Thoracic aorta (tissue), 2 donors: ENCODE measurements around the gene STH. TPM values are rescaled to one million over a fixed set of nuclear protein-coding genes. Genes with fewer than 3 reads are reported as not detected.

Experiments
- ATAC-seq: fragments of 150-250 bp; one replicate; pipeline ENCODE4 v1.8.0; 2017; ENCODE audit warnings: low read depth; ENCODE audit not compliant: insufficient number of reproducible peaks, low FRiP score
- DNase-seq: peaks from one replicate; pipeline ENCODE4 v3.0.0-alpha.2; 2020; ENCODE audit warnings: low spot score
- H3K27ac ChIP-seq, 2 donors: fragments of 200-600 bp; sonication (generic); 1 replicate in 1 of 2; 2 replicates in 1 of 2; pipeline ENCODE4 v1.5.1; 2016; ENCODE audit warnings: mild to moderate bottlenecking in 2 of 2, moderate library complexity in 2 of 2
- H3K27me3 ChIP-seq: fragments of 200-600 bp; sonication (generic); replicated peaks from 2 replicates; pipeline ENCODE4 v1.6.0; 2016; ENCODE audit warnings: mild to moderate bottlenecking; ENCODE audit not compliant: insufficient read depth
- H3K36me3 ChIP-seq: fragments of 200-600 bp; sonication (generic); one replicate; pipeline ENCODE4 v1.5.1; 2016
- H3K4me1 ChIP-seq, 2 donors: fragments of 200-600 bp; sonication (generic); 1 replicate in 1 of 2; 2 replicates in 1 of 2; pipeline versions ENCODE4 v1.5.1 to v1.6.0; 2016; ENCODE audit warnings: low read depth in 2 of 2, mild to moderate bottlenecking in 1 of 2; ENCODE audit not compliant: control insufficient read depth in 1 of 2
- H3K4me3 ChIP-seq: fragments of 200-600 bp; sonication (generic); 2 replicates; pipeline ENCODE4 v1.5.1; 2016; ENCODE audit warnings: mild to moderate bottlenecking
- H3K9me3 ChIP-seq: fragments of 200-600 bp; sonication (generic); 2 replicates; pipeline ENCODE4 v1.5.1; 2016
- CTCF ChIP-seq: fragments of 200-600 bp; sonication (generic); IDR thresholded peaks from one replicate; pipeline ENCODE4 v1.5.1; 2019; ENCODE audit warnings: antibody characterized with exemption
- total RNA-seq, 2 donors: library from RNA; depleted of rRNA; stranded (reverse); fragments of >200 nt; gene quantifications; one replicate each; pipeline versions ENCODE4 v1.1.0 to v1.2.3, GENCODE V29; 2016

Gene STH
- total RNA-seq, 2 donors from 2014 or later: not detected

DNA sequence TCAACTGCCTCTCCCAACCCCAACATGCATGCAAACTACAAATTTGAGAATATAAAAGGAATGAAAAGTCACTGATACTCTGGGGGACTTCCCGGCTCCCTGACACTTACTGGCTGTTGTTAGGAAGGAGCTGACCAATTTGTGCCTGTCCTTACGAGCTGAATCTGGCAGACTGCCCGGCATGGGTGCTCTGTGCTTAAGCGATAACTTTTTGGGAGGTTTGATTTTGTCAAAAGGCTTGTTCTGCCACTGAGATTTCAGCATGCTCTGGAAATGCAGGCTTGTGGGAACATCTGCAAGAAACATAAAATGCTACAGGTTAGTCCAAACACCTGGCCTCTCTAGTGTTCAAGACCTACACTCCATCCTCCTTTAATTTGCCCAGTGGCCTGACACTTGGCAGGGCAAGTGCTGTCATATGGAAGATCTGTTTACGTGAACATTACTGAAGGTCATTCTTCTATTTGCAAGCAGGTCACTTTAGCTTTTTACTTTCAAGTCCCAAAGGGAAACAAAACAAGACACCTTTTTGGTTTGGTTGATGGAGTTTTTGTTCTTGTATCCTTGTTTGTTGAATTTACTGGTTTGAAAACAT, 40.6 kb downstream of the STH start:
- no peaks in the 10 kb centered on the region for H3K9me3 ChIP-seq
- H3K4me1 ChIP-seq: peaks cover 0 to 15% of the 10 kb centered on the region in 2 donors
- DNase-seq (no peak), ATAC-seq (no peak)
- peaks cover 37% of the 10 kb centered on the region for H3K36me3 ChIP-seq
- no peaks in the 10 kb centered on the region for H3K27me3 ChIP-seq
- H3K4me3 ChIP-seq: no peak overlapping the region
- TF ChIP-seq CTCF: no peak
- no peak overlapping the region for H3K27ac ChIP-seq

DNA sequence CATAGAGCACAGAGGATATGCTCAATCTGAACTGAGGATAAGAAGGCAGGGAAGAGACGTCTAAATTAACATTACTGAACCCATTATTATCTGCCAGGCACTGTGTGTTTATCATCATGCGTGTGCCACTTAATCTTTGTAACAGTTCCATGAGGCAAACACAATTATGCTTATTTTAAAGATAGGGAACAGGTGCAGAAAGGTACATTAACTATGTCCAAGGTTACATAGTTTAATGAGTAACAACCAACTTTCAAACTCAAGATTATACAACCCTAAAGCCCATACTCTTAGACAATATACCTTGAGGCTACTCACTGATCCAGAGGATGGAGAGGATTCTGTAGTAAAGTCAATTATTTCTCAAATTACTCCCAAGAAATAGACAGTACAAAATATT, 43.2 kb downstream of the STH start:
- Histone ChIP-seq H3K4me3 (no peak overlapping the region), H3K36me3 (peaks cover 26% of the 10 kb centered on the region), H3K27me3 (no peaks in the 10 kb centered on the region), H3K9me3 (no peaks in the 10 kb centered on the region), H3K4me1 (peaks cover 0 to 15% of the 10 kb centered on the region in 2 donors), H3K27ac (no peak overlapping the region)
- ATAC-seq (no peak), DNase-seq (no peak)
- no peak for TF ChIP-seq CTCF

GRCh38 chr17:46042925-46043324, 43.9 kb downstream of the STH start:
- Histone ChIP-seq H3K4me3 (no peak overlapping the region), H3K27ac (no peak overlapping the region), H3K36me3 (peaks cover 20% of the 10 kb centered on the region), H3K27me3 (no peaks in the 10 kb centered on the region), H3K4me1 (peaks cover 0 to 15% of the 10 kb centered on the region in 2 donors), H3K9me3 (no peaks in the 10 kb centered on the region)
- TF ChIP-seq CTCF: no peak
- DNase-seq (no peak), ATAC-seq (no peak)

GRCh38 chr17:46043606-46044005, 44.6 kb downstream of the STH start:
- peaks cover 13% of the 10 kb centered on the region for H3K36me3 ChIP-seq
- H3K4me3 ChIP-seq: no peak overlapping the region
- no peaks in the 10 kb centered on the region for H3K9me3 ChIP-seq
- no peak for ATAC-seq
- DNase-seq: no peak
- H3K4me1 ChIP-seq: peaks cover 0 to 15% of the 10 kb centered on the region in 2 donors
- no peaks in the 10 kb centered on the region for H3K27me3 ChIP-seq
- no peak for TF ChIP-seq CTCF
- no peak overlapping the region for H3K27ac ChIP-seq

GRCh38 chr17:46044286-46044928, 45.4 kb downstream of the STH start:
- no peak overlapping the region for H3K4me3 ChIP-seq
- H3K4me1 ChIP-seq: peaks cover 0 to 13% of the 10 kb centered on the region in 2 donors
- H3K9me3 ChIP-seq: no peaks in the 10 kb centered on the region
- TF ChIP-seq CTCF: peak; percentile 77
- ATAC-seq (no peak), DNase-seq (peak; percentile 49)
- no peaks in the 10 kb centered on the region for H3K27me3 ChIP-seq
- H3K27ac ChIP-seq: no peak overlapping the region
- H3K36me3 ChIP-seq: peaks cover 11% of the 10 kb centered on the region
